ENCODE measurements around the gene CELF5.
"Not testable (repeated sequence)": the region's sequence is repeated elsewhere in the genome, so short reads cannot be mapped to it uniquely, and the experiment has no call there.

CELF5 gene

DNA sequence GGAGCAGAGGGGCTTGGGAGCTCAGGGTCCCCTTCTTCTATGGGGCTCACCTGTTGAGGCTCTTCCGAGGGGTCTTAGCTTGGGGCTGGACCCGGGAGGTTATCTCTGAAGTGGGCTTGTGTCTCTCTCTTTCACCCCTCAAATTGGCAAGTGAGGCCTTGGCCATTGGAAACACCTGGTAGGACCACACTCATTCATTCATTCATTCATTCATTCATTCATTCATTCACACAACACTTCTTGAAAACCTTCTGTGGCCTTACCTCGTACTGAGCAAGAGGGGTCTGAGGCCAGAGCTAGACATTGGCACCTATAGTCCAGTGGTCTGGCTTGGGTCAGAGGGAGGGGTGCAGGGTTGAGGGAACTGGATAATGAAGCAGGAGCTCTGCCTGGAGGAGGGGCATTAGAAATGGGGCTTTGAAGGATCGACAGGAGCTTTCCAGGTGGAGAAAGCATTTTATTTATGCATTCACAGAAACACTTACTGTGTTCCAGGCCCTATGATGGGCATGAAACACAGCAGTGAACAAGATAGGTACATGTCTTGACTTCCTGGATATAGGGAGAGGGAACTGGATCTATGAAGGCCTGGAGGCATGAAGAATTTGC lies 5.5 kb downstream of the CELF5 start:
- Histone ChIP-seq H3K36me3 (ENCODE audit: control insufficient read depth, insufficient read depth, low read length) (no peaks in the 10 kb centered on the region), H3K27ac (no peak overlapping the region), H3K27me3 (ENCODE audit: control insufficient read depth, insufficient read depth, low read length) (no peaks in the 10 kb centered on the region), H2AFZ (no peak overlapping the region), H3K4me2 (ENCODE audit: low read length) (no peak overlapping the region), H3K9ac (no peak overlapping the region), H3K79me2 (no peaks in the 10 kb centered on the region), H3K9me3 (ENCODE audit: control insufficient read depth, low read length) (no peaks in the 10 kb centered on the region), H3K4me1 (no peaks in the 10 kb centered on the region), H3K4me3 (ENCODE audit: low read depth, low read length) (no peak overlapping the region)
- no peak for TF ChIP-seq CTCF (IDR thresholded peaks at IDR 0.05)

- no peaks in the 10 kb centered on the region for H3K9me3 ChIP-seq (ENCODE audit: control insufficient read depth, low read length)
- no peak overlapping the region for H3K27ac ChIP-seq
- no peaks in the 10 kb centered on the region for H3K79me2 ChIP-seq
- no peak overlapping the region for H3K9ac ChIP-seq
- H3K36me3 ChIP-seq (ENCODE audit: control insufficient read depth, insufficient read depth, low read length) = no peaks in the 10 kb centered on the region
- H2AFZ ChIP-seq = no peak overlapping the region
- no peak overlapping the region for H3K4me3 ChIP-seq (ENCODE audit: low read depth, low read length)
- no peak overlapping the region for H3K4me2 ChIP-seq (ENCODE audit: low read length)
- no peak for TF ChIP-seq CTCF (IDR thresholded peaks at IDR 0.05)
- no peaks in the 10 kb centered on the region for H3K27me3 ChIP-seq (ENCODE audit: control insufficient read depth, insufficient read depth, low read length)
- H3K4me1 ChIP-seq = no peaks in the 10 kb centered on the region
Measured at GRCh38 chr19:3231288-3231687, 6.8 kb downstream of the CELF5 start.

GRCh38 chr19:3233116-3233515 lies 8.7 kb downstream of the CELF5 start:
- Histone ChIP-seq H3K9ac (no peak overlapping the region), H3K4me2 (ENCODE audit: low read length) (no peak overlapping the region), H3K4me1 (no peaks in the 10 kb centered on the region), H3K79me2 (no peaks in the 10 kb centered on the region), H3K9me3 (ENCODE audit: control insufficient read depth, low read length) (no peaks in the 10 kb centered on the region), H3K27ac (no peak overlapping the region), H2AFZ (no peak overlapping the region), H3K4me3 (ENCODE audit: low read depth, low read length) (no peak overlapping the region), H3K36me3 (ENCODE audit: control insufficient read depth, insufficient read depth, low read length) (no peaks in the 10 kb centered on the region), H3K27me3 (ENCODE audit: control insufficient read depth, insufficient read depth, low read length) (no peaks in the 10 kb centered on the region)
- no peak for TF ChIP-seq CTCF (IDR thresholded peaks at IDR 0.05)

- H3K27me3 ChIP-seq (ENCODE audit: control insufficient read depth, insufficient read depth, low read length) = no peaks in the 10 kb centered on the region
- H3K9ac ChIP-seq = no peak overlapping the region
- H3K4me3 ChIP-seq (ENCODE audit: low read depth, low read length) = no peak overlapping the region
- no peak overlapping the region for H3K4me2 ChIP-seq (ENCODE audit: low read length)
- no peaks in the 10 kb centered on the region for H3K9me3 ChIP-seq (ENCODE audit: control insufficient read depth, low read length)
- TF ChIP-seq CTCF (IDR thresholded peaks at IDR 0.05) = no peak
- no peak overlapping the region for H2AFZ ChIP-seq
- no peaks in the 10 kb centered on the region for H3K36me3 ChIP-seq (ENCODE audit: control insufficient read depth, insufficient read depth, low read length)
- H3K27ac ChIP-seq = no peak overlapping the region
- H3K79me2 ChIP-seq = no peaks in the 10 kb centered on the region
- H3K4me1 ChIP-seq = no peaks in the 10 kb centered on the region
Measured at GRCh38 chr19:3233831-3234230, 9.4 kb downstream of the CELF5 start.

GRCh38 chr19:3234800-3235199 lies 10.3 kb downstream of the CELF5 start:
- Histone ChIP-seq H3K9ac (no peak overlapping the region), H3K79me2 (no peaks in the 10 kb centered on the region), H3K27me3 (ENCODE audit: control insufficient read depth, insufficient read depth, low read length) (no peaks in the 10 kb centered on the region), H2AFZ (no peak overlapping the region), H3K27ac (no peak overlapping the region), H3K9me3 (ENCODE audit: control insufficient read depth, low read length) (no peaks in the 10 kb centered on the region), H3K4me3 (ENCODE audit: low read depth, low read length) (no peak overlapping the region), H3K4me2 (ENCODE audit: low read length) (no peak overlapping the region), H3K4me1 (no peaks in the 10 kb centered on the region), H3K36me3 (ENCODE audit: control insufficient read depth, insufficient read depth, low read length) (no peaks in the 10 kb centered on the region)
- TF ChIP-seq CTCF (IDR thresholded peaks at IDR 0.05) = no peak

- not testable (repeated sequence) for H3K4me3 ChIP-seq (ENCODE audit: low read depth, low read length); H3K79me2 ChIP-seq; H3K9me3 ChIP-seq (ENCODE audit: control insufficient read depth, low read length); H3K27me3 ChIP-seq (ENCODE audit: control insufficient read depth, insufficient read depth, low read length); H3K9ac ChIP-seq; H3K4me1 ChIP-seq; H3K4me2 ChIP-seq (ENCODE audit: low read length); H3K27ac ChIP-seq; H2AFZ ChIP-seq; H3K36me3 ChIP-seq (ENCODE audit: control insufficient read depth, insufficient read depth, low read length)
Measured at GRCh38 chr19:3235604-3236003, 11.1 kb downstream of the CELF5 start.
